Left ventricle myocardium superior (tissue), 1 donor: ENCODE measurements around the gene SESN1. TPM values are rescaled to one million over a fixed set of nuclear protein-coding genes. Genes with fewer than 3 reads are reported as not detected.
"Not testable (repeated sequence)": the region's sequence is repeated elsewhere in the genome, so short reads cannot be mapped to it uniquely, and the experiment has no call there.

Experiments
- ATAC-seq: fragments of 200-7000 bp; cut with Tn5 transposase; one replicate; pipeline ENCODE4 v1.9.1; 2020; ENCODE audit warnings: mild to moderate bottlenecking, moderate library complexity
- DNase-seq: peaks from one replicate; pipeline ENCODE4 v3.0.0-alpha.2; 2020
- intact Hi-C: fragments of 100-400 bp; cut with micrococcal nuclease; formaldehyde crosslinking; loops from one replicate; pipeline ENCODE4 v1.11.0; 2022
- total RNA-seq: library from RNA; stranded (reverse); fragmentation: NEBNext Ultra II Directional; extraction: Animal tissue kit (Norgen Biotek cat#: 25700); gene quantifications from one replicate; pipeline ENCODE4 v1.2.1, GENCODE V29; 2021
- donor health status: DM: no; HTN: yes; CAD: no; lungs with severe emphysema.

The SESN1 gene
- total RNA-seq, 1 donor from 2014 or later: 70.0 TPM

DNA sequence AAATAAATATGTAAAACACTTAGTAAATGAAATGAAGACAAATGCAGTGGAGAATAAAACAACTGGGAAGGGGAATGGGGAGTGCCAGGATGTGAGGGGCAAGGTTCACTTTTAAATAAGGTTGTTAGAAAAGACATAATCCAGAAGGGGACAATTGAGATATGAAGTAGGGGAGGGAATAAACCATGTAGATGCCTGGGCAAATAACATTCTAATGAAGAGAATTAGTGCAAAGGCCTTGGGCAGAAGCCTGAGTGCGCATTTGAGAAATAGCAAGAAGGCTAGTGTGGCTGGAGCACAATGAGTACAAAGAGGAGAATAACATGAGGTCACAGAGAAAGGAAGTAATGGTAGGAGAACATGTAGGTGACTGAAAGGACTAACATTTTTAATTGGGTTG, 3.0 kb upstream of the SESN1 start:
- intact Hi-C loops: no loop called here
- DNase-seq (no peak), ATAC-seq (no peak)

- no peak for DNase-seq
- ATAC-seq: no peak
- intact Hi-C loops: no loop called here
Measured at GRCh38 chr6:109096208-109096607, 1.6 kb upstream of the SESN1 start.

GRCh38 chr6:109095835-109096084, 1.1 kb upstream of the SESN1 start:
- ATAC-seq: no peak
- no peak for DNase-seq
- intact Hi-C loops: no loop called here

DNA sequence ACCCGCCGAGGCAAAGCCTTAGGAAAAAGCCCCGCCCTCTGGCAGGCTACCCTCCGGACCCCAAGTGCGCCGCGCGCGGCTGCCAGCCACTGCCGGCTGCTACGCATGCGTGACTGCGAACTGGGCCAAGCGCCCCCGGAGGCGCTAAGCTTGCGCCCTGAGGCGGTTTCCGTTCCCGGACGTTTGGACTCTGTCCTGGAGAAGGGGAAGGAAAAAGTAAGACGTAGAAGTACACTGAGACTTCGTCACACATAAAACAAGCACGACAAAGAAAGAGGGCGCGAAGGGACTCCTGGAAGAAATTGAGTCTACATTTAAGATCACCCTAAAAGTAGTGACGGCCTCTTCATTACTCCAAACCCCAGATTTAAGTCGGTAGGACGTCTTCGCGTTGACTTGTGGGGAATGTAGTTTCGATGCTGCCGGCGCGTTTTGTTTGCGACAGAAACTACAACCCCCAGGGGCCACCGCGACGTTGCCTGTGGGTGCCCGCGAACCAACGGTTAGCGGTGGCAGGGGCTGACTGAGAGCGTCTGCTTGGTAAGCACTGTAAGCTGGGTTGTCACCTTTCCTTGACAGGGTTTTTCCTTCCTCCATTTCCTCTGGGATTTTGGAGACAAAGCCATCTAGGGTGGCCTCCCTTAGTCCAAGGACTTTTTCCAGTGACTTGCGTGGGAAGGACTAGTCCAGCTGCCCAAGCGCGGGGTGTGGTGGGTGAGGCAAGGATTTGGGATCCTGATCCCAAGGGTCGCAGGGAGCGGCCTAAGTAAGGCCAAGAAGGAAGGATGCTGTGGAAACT, 589 bp upstream of the SESN1 start, which contains the start of gene CEP57L1:
Gene CEP57L1, plus strand, starts transcription at position 472 of the 799 bp plus-strand sequence. CDS start 49,715 bp downstream, outside the sequence.
- intact Hi-C loops: no loop called here
- DNase-seq (peak; percentile 95), ATAC-seq (peak; percentile 75)

DNA sequence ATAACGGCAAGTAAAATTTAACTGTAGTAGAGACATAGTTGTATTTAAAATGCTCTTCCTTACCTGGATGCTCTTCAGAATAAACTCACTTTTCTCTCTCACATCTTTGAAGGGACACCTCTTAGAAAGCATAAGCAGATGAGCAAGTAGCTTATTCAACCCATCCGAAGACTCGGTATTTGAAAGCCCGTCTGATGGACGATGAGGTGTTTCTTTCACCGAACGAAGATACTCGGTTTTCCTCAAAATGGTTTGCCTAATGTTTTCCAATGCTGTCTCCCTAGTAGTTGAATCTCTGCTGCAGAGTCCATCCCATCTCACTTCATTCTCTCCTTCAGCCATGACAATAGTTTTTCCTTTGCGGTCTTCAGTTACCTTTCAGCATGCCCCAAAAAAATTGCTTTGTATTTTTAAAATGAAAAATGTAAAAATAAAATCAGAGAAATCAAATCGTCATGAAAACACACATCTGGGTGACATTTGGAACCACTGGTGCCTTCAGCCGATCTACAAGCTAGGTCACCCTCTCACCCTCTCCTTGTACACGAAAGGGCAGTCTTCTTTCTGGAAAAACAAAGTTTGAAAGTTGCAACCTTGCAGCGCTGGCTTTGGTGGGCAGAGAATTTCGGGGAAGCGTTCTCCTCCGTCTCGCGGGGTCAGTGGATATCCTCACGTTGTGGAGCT, 772 bp downstream of the SESN1 start:
- intact Hi-C loops: no loop called here
- ATAC-seq (no peak), DNase-seq (no peak)

- no peak for DNase-seq
- intact Hi-C loops: no loop called here
- ATAC-seq: no peak
Measured at GRCh38 chr6:109092074-109092473, 2.6 kb downstream of the SESN1 start.

DNA sequence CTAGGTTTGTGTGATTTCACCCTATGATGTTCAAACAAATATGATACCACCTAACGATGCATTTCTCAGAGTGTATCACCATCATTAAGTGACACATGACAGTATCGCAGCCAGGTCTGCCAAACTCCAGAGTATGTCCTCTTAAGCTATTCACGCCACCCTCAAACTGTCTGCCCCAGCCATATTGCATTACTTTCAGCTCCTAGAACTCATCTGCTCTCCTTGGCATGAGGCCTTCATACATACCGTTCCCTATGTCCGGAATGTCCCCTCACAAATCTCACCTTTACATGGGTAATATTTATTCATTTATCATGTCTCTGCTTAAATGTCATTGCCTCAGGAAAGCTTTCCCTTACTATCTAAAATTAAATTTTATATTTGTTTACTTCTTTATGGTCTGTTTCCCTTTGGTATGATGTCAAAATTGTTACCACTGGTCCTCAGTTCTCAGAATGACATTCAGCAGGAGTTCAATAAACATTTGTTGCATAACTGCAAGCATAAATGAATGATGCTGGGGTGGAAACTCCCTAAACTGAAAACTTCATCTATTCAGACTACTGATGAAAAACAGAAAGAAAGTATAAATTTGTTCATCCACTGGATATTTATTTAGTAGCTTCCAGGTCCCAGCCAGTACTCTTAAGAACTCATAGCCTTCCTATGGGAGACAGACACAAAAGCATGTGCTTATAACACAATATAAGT, 3.2 kb downstream of the SESN1 start:
- intact Hi-C loops: no loop called here
- ATAC-seq (no peak), DNase-seq (no peak)

DNA sequence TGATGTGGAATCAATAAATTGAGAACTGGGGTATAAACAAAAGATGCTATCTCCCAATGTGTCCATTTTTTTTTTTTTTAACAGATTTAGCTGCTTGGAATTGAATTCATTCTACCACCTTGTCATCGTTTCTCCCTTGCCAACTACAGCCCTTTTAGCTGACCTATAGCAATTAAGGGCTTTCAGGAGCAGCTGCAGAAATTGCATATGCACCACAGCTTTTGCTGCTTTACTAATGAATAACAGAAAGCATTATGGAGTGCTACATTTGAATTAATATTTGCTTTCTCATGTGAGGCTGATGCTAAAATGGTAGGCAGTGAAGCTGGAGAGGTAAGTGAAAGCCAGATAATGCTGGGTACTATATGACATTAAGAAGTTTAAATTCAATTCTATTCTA, 5.7 kb downstream of the SESN1 start:
- ATAC-seq (no peak), DNase-seq (no peak)
- intact Hi-C loops: no loop called here

- ATAC-seq (peak; percentile 8), DNase-seq (no peak)
- intact Hi-C loops: no loop called here
Measured at GRCh38 chr6:109087661-109088264, 6.9 kb downstream of the SESN1 start.

DNA sequence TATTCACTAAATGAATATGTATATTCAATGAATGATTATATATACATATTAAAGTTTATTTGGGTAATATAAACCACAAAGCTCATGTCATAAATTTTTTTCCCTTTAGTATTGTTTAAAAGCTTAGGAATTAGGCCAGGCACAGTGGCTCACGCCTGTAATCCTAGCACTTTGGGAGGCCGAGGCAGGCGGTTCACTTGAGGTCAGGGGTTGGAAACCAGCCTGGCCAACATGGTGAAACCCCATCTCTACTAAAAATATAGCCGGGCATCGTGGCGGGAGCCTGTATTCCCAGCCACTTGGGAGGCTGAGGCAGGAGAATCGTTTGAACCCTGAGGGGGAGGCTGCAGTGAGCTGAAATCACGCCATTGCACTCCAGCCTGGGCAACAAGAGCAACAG, 10.5 kb downstream of the SESN1 start:
- ATAC-seq, intact Hi-C loops: not testable (repeated sequence)

DNA sequence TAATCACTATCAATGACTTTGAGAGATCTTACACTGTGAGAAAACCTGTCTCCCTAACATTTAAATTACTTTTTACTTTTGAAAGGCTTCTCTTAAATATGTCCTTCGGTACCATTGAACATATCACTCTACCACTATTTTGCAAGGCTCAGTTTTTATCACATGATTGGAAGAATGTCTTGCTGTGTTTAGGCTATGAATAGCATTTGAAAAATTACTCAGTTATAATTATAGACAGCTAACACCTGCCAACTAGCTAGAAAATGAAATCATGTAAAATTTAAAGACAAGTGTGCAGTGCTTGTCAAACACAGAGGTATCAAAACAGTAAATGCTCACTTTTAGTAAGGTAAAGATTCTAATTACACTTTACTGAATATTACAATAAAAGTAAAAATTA, 11.0 kb downstream of the SESN1 start:
- intact Hi-C loops: no loop called here
- ATAC-seq (peak; percentile 58), DNase-seq (no peak)

More for the DNA sequence above, 10.5 kb downstream of the SESN1 start:
- DNase-seq: not testable (repeated sequence)

DNA sequence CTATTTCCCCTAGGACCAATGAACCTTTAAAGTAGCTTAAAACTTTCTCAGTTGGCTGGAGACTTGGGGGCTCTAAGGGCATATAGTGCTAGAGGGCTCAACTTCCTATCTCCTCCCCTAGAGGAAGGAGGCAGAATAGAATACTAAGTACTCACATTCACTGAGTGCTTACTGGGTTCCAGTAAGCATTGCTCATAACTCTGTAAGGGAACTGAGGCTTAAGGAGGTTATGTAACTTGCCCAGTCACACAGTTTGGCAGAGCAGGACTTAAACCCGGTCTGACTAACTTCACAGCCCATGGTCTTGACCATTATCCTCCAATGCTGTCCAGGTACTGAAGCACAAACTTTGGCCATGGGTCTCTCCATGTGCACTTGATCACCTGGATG, 12.5 kb downstream of the SESN1 start:
- ATAC-seq: peak; percentile 20
- intact Hi-C loops: no loop called here
- no peak for DNase-seq

- DNase-seq: no peak
- ATAC-seq: no peak
- intact Hi-C loops: no loop called here
Measured at GRCh38 chr6:109081516-109082187, 13.0 kb downstream of the SESN1 start.

- DNase-seq (no peak), ATAC-seq (no peak)
- intact Hi-C loops: no loop called here
Measured at GRCh38 chr6:109081026-109081425, 13.6 kb downstream of the SESN1 start.

DNA sequence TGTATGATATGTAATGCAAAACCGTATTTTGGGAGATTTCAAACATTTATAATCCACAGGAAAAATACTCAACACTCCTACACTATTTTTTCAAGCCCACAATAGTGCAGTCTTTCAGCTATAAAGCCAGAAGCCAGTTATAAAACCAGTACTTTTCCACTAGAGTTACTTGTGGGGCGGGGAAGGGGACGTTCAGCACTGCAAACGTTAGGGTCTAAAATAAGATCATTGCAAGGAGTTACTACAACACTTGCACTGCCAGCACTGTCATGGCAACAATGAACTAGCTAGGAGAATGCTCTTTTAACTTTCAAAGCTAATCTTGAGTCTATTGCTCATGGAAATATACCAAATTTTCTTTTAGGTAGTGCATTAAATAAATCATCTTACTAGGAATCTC, 14.7 kb downstream of the SESN1 start:
- intact Hi-C loops: loop anchor here (5.0 kb wide), 1 partner anchor 523 kb away; no protein-coding TSS in a partner anchor
- DNase-seq: peak; percentile 55
- ATAC-seq: peak; percentile 84

GRCh38 chr6:109076377-109076776, 18.3 kb downstream of the SESN1 start:
- ATAC-seq (no peak), DNase-seq (no peak)
- intact Hi-C loops: loop anchor here (5.0 kb wide), 1 partner anchor 519 kb away; no protein-coding TSS in a partner anchor

- intact Hi-C loops: loop anchor here (5.0 kb wide), 1 partner anchor 519 kb away; no protein-coding TSS in a partner anchor
- ATAC-seq: no peak
- DNase-seq: no peak
Measured at GRCh38 chr6:109075934-109076333, 18.7 kb downstream of the SESN1 start.

GRCh38 chr6:109074133-109074415, 20.6 kb downstream of the SESN1 start:
- no peak for DNase-seq
- no peak for ATAC-seq
- intact Hi-C loops: no loop called here

GRCh38 chr6:109073344-109074132, 21.1 kb downstream of the SESN1 start:
- no peak for DNase-seq
- peak; percentile 60 for ATAC-seq
- intact Hi-C loops: no loop called here
